CD4-positive, CD25-positive, alpha-beta regulatory T cell (primary cell): ENCODE measurements around the gene SMAD1. TPM values are rescaled to one million over a fixed set of nuclear protein-coding genes. Genes with fewer than 3 reads are reported as not detected.
A peak's percentile ranks its signal among the peaks of the same experiment; 100 is the strongest.

ENCODE experiments used
- ATAC-seq, 2 donors: fragments of 150-1000 bp; cut with Tn5 transposase; one replicate each; pipeline ENCODE4 v1.10.0; 2021; ENCODE audit warnings: low read depth in 2 of 2, moderate number of reproducible peaks in 2 of 2, moderate library complexity in 1 of 2
- DNase-seq, 3 donors: peaks; one replicate each; pipeline versions ENCODE4 v3.0.0 to v3.0.0-alpha.2; 2012 to 2022; ENCODE audit warnings: mixed read lengths in 1 of 3
- H3K27ac ChIP-seq: one replicate; pipeline ENCODE4 v1.7.0; 2013; ENCODE audit warnings: mild to moderate bottlenecking, low read length; ENCODE audit not compliant: insufficient read depth, poor library complexity, severe bottlenecking
- H3K27me3 ChIP-seq: one replicate; pipeline ENCODE4 v1.7.0; 2013; ENCODE audit warnings: low read length; ENCODE audit not compliant: control insufficient read depth, insufficient read depth
- H3K36me3 ChIP-seq: one replicate; pipeline ENCODE4 v1.7.0; 2013; ENCODE audit warnings: mild to moderate bottlenecking, low read length, moderate library complexity; ENCODE audit not compliant: control insufficient read depth, insufficient read depth
- H3K4me1 ChIP-seq: 2 replicates; pipeline ENCODE4 v1.7.0; 2013; ENCODE audit warnings: mild to moderate bottlenecking, low read length; ENCODE audit not compliant: insufficient read depth, control insufficient read depth, poor library complexity, severe bottlenecking
- H3K4me3 ChIP-seq: one replicate; pipeline ENCODE4 v1.7.0; 2013; ENCODE audit warnings: low read depth, mild to moderate bottlenecking, low read length, moderate library complexity
- H3K9me3 ChIP-seq, 2 experiments: 1 replicate in 1 of 2; 2 replicates in 1 of 2; pipeline ENCODE4 v1.7.0; 2013; ENCODE audit warnings: low read length in 2 of 2, mild to moderate bottlenecking in 1 of 2, moderate library complexity in 1 of 2; ENCODE audit not compliant: control insufficient read depth in 2 of 2
- H3K27ac Mint-ChIP-seq, 3 donors: one replicate each; pipeline ENCODE4 v1.8.0; 2020 to 2022; ENCODE audit warnings: mild to moderate bottlenecking in 3 of 3, mixed read lengths in 3 of 3, moderate library complexity in 2 of 3
- H3K27me3 Mint-ChIP-seq: one replicate; pipeline ENCODE4 v1.8.0; 2022; ENCODE audit warnings: mild to moderate bottlenecking, mixed read lengths
- H3K36me3 Mint-ChIP-seq: one replicate; pipeline ENCODE4 v1.8.0; 2020; ENCODE audit warnings: mixed read lengths
- H3K4me1 Mint-ChIP-seq, 4 donors: one replicate each; pipeline ENCODE4 v1.8.0; 2020 to 2022; ENCODE audit warnings: mixed read lengths in 4 of 4, mild to moderate bottlenecking in 1 of 4
- H3K4me3 Mint-ChIP-seq, 4 donors: one replicate each; pipeline ENCODE4 v1.8.0; 2020 to 2022; ENCODE audit warnings: mild to moderate bottlenecking in 4 of 4, mixed read lengths in 4 of 4, moderate library complexity in 3 of 4
- H3K9me3 Mint-ChIP-seq, 7 donors: one replicate each; pipeline ENCODE4 v1.8.0; 2020 to 2022; ENCODE audit warnings: mixed read lengths in 7 of 7, mild to moderate bottlenecking in 3 of 7, moderate library complexity in 2 of 7
- polyA plus RNA-seq, 4 donors: library from polyadenylated mRNA; unstranded; fragments of 300-500 nt; fragmentation: Illumina TruSeq; gene quantifications; one replicate each; pipeline ENCODE4 v1.2.3, GENCODE V29; 2021
- total RNA-seq: library from RNA; stranded (reverse); gene quantifications from one replicate; pipeline ENCODE4 v1.2.3, GENCODE V29; 2022

SMAD1 gene
- total and polyA plus RNA-seq, 5 donors from 2014 or later, result 1.2 to 7.2 (median 3.7) TPM

DNA sequence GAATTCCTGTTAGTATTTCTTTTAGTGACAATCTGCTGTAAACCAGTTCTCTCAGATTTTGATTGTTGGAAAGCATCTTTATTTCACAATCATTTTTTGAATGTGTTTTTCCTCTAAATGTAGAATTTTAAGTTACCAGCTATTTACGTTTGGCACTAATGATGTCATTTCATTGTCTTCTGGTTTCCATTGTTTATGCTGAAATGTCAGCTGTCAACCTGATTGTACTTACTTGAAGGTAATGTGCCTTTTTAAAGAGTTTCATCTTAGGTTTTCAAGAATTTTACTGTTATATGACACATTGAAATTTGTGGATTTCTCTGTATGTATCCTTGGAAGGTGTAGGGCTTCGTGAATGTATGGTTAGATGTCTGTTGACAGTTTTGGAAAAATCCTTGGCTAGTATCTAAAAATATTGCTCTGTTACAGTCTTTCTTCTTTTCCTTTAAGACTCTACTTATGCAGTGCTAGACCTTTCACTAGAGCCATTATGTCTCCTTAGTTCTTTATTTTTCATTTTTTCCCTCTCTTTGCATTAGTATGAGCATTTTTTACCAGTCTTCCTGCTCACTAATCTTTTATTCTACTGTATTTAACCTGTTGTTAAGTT is 30.4 kb downstream of the SMAD1 start:
- H3K36me3 Mint-ChIP-seq, result no peaks in the 10 kb centered on the region
- H3K9me3 ChIP-seq, result peaks cover 6 to 17% of the 10 kb centered on the region in 2 experiments
- no peaks in the 10 kb centered on the region for H3K27me3 Mint-ChIP-seq
- H3K36me3 ChIP-seq, result no peaks in the 10 kb centered on the region
- peaks cover 0 to 9% (median 0%) of the 10 kb centered on the region in 4 donors for H3K4me1 Mint-ChIP-seq
- no peak overlapping the region for H3K27ac Mint-ChIP-seq
- DNase-seq, result no peak
- H3K9me3 Mint-ChIP-seq, result peaks cover 0 to 14% (median 4%) of the 10 kb centered on the region in 7 donors
- ATAC-seq, result no peak
- no peaks in the 10 kb centered on the region for H3K4me1 ChIP-seq
- H3K27me3 ChIP-seq, result no peaks in the 10 kb centered on the region
- H3K27ac ChIP-seq, result no peak overlapping the region
- H3K4me3 ChIP-seq, result no peak overlapping the region
- H3K4me3 Mint-ChIP-seq, result no peak overlapping the region

DNA sequence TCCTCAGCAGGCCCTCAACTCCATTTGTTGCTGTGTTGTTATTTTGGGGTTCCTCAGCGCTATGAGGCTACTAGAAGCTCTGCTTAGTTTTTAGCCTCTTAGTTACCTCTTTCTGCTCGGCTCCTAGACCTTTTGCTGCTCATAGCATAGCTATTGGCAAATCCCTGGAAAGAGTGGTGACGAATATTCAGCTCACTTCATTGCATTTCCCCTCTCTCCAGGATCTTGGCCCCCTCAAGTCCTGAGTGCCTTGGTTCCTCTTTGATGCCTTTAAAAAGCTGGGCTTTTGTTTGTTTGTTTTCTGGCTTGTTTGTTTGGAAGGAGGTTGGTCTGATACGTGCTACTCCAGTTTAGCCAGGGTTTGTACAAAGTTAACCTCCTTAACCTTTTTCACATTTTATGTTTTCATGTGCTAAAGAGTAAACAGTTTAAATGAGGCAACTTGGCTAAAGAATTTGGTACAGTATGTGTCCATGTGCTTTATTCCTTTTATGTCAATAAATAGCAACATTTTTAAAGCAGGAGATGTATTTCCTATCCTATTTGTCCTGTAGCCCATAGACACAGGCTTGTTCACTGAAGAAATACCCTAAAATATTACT is 31.5 kb downstream of the SMAD1 start:
- peaks cover 0 to 14% (median 4%) of the 10 kb centered on the region in 7 donors for H3K9me3 Mint-ChIP-seq
- DNase-seq (no peak), ATAC-seq (no peak)
- no peaks in the 10 kb centered on the region for H3K27me3 Mint-ChIP-seq
- H3K27me3 ChIP-seq, result no peaks in the 10 kb centered on the region
- H3K4me3 Mint-ChIP-seq, result no peak overlapping the region
- H3K4me1 Mint-ChIP-seq, result peaks cover 0 to under 1% (median 0%) of the 10 kb centered on the region in 4 donors
- H3K4me3 ChIP-seq, result no peak overlapping the region
- peaks cover 6 to 17% of the 10 kb centered on the region in 2 experiments for H3K9me3 ChIP-seq
- no peak overlapping the region for H3K27ac ChIP-seq
- no peaks in the 10 kb centered on the region for H3K36me3 Mint-ChIP-seq
- H3K4me1 ChIP-seq, result no peaks in the 10 kb centered on the region
- H3K27ac Mint-ChIP-seq, result no peak overlapping the region
- no peaks in the 10 kb centered on the region for H3K36me3 ChIP-seq

- DNase-seq, result no peak
- Histone ChIP-seq H3K4me1 (no peaks in the 10 kb centered on the region), H3K36me3 (no peaks in the 10 kb centered on the region), H3K9me3 (no peaks in the 10 kb centered on the region), H3K4me3 (no peak overlapping the region), H3K27me3 (no peaks in the 10 kb centered on the region), H3K27ac (no peak overlapping the region)
- H3K27ac Mint-ChIP-seq, result no peak overlapping the region
- ATAC-seq, result no peak
- no peaks in the 10 kb centered on the region for H3K36me3 Mint-ChIP-seq
- H3K9me3 Mint-ChIP-seq, result peaks cover 0 to 3% (median 0%) of the 10 kb centered on the region in 7 donors
- H3K4me1 Mint-ChIP-seq, result peaks cover 0 to 4% (median 0%) of the 10 kb centered on the region in 4 donors
- no peak overlapping the region for H3K4me3 Mint-ChIP-seq
- H3K27me3 Mint-ChIP-seq, result no peaks in the 10 kb centered on the region
Observed at GRCh38 chr4:145520172-145520571, 38.5 kb downstream of the SMAD1 start.

GRCh38 chr4:145521282-145521681 is 39.6 kb downstream of the SMAD1 start:
- no peak overlapping the region for H3K27ac Mint-ChIP-seq
- ATAC-seq, result no peak
- no peaks in the 10 kb centered on the region for H3K9me3 ChIP-seq

GRCh38 chr4:145523117-145523516 is 41.5 kb downstream of the SMAD1 start:
- no peaks in the 10 kb centered on the region for H3K27me3 ChIP-seq
- no peak for ATAC-seq
- DNase-seq, result no peak
- H3K36me3 ChIP-seq, result no peaks in the 10 kb centered on the region
- peaks cover 0 to 4% (median 0%) of the 10 kb centered on the region in 4 donors for H3K4me1 Mint-ChIP-seq
- H3K9me3 Mint-ChIP-seq, result peaks cover 0 to 2% (median 0%) of the 10 kb centered on the region in 7 donors
- no peaks in the 10 kb centered on the region for H3K36me3 Mint-ChIP-seq
- no peak overlapping the region for H3K27ac Mint-ChIP-seq
- no peak overlapping the region for H3K4me3 Mint-ChIP-seq
- H3K4me3 ChIP-seq, result no peak overlapping the region
- H3K27me3 Mint-ChIP-seq, result no peaks in the 10 kb centered on the region
- H3K27ac ChIP-seq, result no peak overlapping the region
- H3K9me3 ChIP-seq, result no peaks in the 10 kb centered on the region
- H3K4me1 ChIP-seq, result no peaks in the 10 kb centered on the region

More at GRCh38 chr4:145521282-145521681, 39.6 kb downstream of the SMAD1 start:
- H3K4me1 ChIP-seq, result no peaks in the 10 kb centered on the region
- no peak overlapping the region for H3K27ac ChIP-seq
- no peaks in the 10 kb centered on the region for H3K36me3 Mint-ChIP-seq
- no peak overlapping the region for H3K4me3 ChIP-seq
- no peaks in the 10 kb centered on the region for H3K27me3 ChIP-seq
- H3K36me3 ChIP-seq, result no peaks in the 10 kb centered on the region
- no peak for DNase-seq
- H3K4me3 Mint-ChIP-seq, result no peak overlapping the region
- H3K9me3 Mint-ChIP-seq, result peaks cover 0 to 3% (median 0%) of the 10 kb centered on the region in 7 donors
- H3K4me1 Mint-ChIP-seq, result peaks cover 0 to 4% (median 0%) of the 10 kb centered on the region in 4 donors
- no peaks in the 10 kb centered on the region for H3K27me3 Mint-ChIP-seq

DNA sequence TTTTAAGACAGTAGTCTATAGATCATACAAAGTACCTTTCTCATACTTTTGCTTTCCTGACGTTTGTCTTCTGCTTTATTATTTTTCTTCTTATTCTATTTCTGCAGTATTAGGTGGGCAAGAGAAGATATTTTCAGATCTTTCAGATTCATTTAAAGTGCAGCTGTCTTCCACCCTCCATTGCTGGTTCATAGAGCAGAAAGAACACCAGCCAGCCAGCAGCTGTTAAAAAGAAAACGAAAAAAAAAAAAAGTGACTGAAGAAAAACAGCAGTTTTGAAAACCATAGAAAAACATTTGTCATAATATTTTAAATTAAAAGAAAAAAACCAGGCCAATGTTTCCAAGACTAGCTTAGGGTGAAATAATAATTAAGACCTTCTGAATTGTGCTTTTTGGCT is 42.9 kb downstream of the SMAD1 start:
- H3K27ac Mint-ChIP-seq, result no peak overlapping the region
- peaks cover 0 to 4% (median 0%) of the 10 kb centered on the region in 4 donors for H3K4me1 Mint-ChIP-seq
- H3K4me3 ChIP-seq, result no peak overlapping the region
- no peaks in the 10 kb centered on the region for H3K36me3 ChIP-seq
- no peak for DNase-seq
- no peak for ATAC-seq
- H3K27ac ChIP-seq, result no peak overlapping the region
- H3K4me3 Mint-ChIP-seq, result no peak overlapping the region
- no peaks in the 10 kb centered on the region for H3K9me3 ChIP-seq
- H3K27me3 ChIP-seq, result peaks cover 4% of the 10 kb centered on the region
- no peaks in the 10 kb centered on the region for H3K27me3 Mint-ChIP-seq
- no peaks in the 10 kb centered on the region for H3K4me1 ChIP-seq
- no peaks in the 10 kb centered on the region for H3K36me3 Mint-ChIP-seq
- peaks cover 0 to 2% (median 0%) of the 10 kb centered on the region in 7 donors for H3K9me3 Mint-ChIP-seq

DNA sequence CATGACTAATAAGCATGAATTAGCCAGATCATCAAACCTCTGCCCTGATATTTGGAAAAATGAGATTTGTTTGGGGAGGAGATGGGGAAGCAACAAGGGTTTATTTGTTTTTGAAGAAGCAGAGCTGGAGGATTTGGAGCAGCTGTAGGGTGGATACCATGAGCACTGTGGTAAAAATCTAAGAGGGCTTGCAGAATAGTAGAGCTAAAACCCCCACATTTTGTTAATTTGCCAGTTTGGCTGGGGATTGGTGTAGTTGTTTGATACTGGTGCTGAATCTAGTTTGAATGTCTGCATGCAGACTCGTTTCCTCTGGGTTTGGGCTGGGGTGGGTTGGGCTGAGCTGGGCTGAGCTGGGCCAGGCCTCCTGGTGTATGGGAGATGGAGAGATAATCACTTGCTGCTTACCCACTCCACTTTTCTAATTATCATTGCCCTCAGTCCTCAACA is 43.7 kb downstream of the SMAD1 start:
- Mint-ChIP-seq H3K27ac (peak overlapping the region in 1 of 3 donors; percentile 32), H3K27me3 (peaks cover under 1% of the 10 kb centered on the region), H3K4me3 (no peak overlapping the region), H3K4me1 (peaks cover 0 to 4% (median 0%) of the 10 kb centered on the region in 4 donors), H3K36me3 (no peaks in the 10 kb centered on the region), H3K9me3 (peaks cover 0 to 2% (median 0%) of the 10 kb centered on the region in 7 donors)
- DNase-seq (no peak), ATAC-seq (no peak)
- Histone ChIP-seq H3K4me3 (no peak overlapping the region), H3K27ac (no peak overlapping the region), H3K9me3 (no peaks in the 10 kb centered on the region), H3K4me1 (no peaks in the 10 kb centered on the region), H3K27me3 (peaks cover 4% of the 10 kb centered on the region), H3K36me3 (no peaks in the 10 kb centered on the region)

GRCh38 chr4:145527773-145528172 is 46.1 kb downstream of the SMAD1 start:
- Mint-ChIP-seq H3K4me1 (no peaks in the 10 kb centered on the region), H3K4me3 (no peak overlapping the region)
- ATAC-seq, result no peak

More at GRCh38 chr4:145527773-145528172, 46.1 kb downstream of the SMAD1 start:
- Mint-ChIP-seq H3K27me3 (peaks cover 4% of the 10 kb centered on the region), H3K9me3 (peaks cover 0 to 2% (median 0%) of the 10 kb centered on the region in 7 donors), H3K27ac (no peak overlapping the region), H3K36me3 (no peaks in the 10 kb centered on the region)
- no peak for DNase-seq
- Histone ChIP-seq H3K27ac (no peak overlapping the region), H3K36me3 (no peaks in the 10 kb centered on the region), H3K4me1 (no peaks in the 10 kb centered on the region), H3K9me3 (no peaks in the 10 kb centered on the region), H3K27me3 (peaks cover 4% of the 10 kb centered on the region), H3K4me3 (no peak overlapping the region)
